GM12878 (cell line): ENCODE measurements around the gene ATP5F1B. TPM values are rescaled to one million over a fixed set of nuclear protein-coding genes. Genes with fewer than 3 reads are reported as not detected.

Source experiments
- ATAC-seq: fragments of 200-7000 bp; cut with Tn5 transposase; 3 replicates; pipeline ENCODE4 v1.9.1; 2020; ENCODE audit warnings: mild to moderate bottlenecking, moderate library complexity
- BruUV-seq: library from RNA; stranded (reverse); fragments of 400-500 nt; replicated peaks from 2 replicates; lab custom pipeline; 2021; lab: Mats Ljungman, UMichigan
- CTCF ChIA-PET: fragments of 300-600 bp; sonication (Branson Sonifier 250); formaldehyde crosslinking; extraction: SDS; loops from one replicate; lab custom pipeline; 2021; ENCODE audit warnings: inconsistent platforms; lab: Yijun Ruan, JAX
- POLR2A ChIA-PET: fragments of 350-600 bp; formaldehyde crosslinking; extraction: SDS; loops from one replicate; lab custom pipeline; 2021; ENCODE audit warnings: inconsistent platforms; lab: Charles Lee
- RAD21 ChIA-PET: fragments of 300-600 bp; sonication (Branson Sonifier 250); formaldehyde crosslinking; loops from one replicate; lab custom pipeline; 2023; ENCODE audit warnings: antibody characterized with exemption; ENCODE audit not compliant: unreplicated experiment; lab: Charles Lee
- SMC1A ChIA-PET: fragments of 300-600 bp; sonication (Branson Sonifier 250); formaldehyde crosslinking; loops from one replicate; lab custom pipeline; 2023; ENCODE audit not compliant: unreplicated experiment, uncharacterized antibody; lab: Charles Lee
- DNase-seq: peaks from one replicate; pipeline ENCODE4 v3.0.0-alpha.2; 2011; ENCODE audit warnings: low read depth, low spot score
- FAIRE-seq: peaks from 3 replicates; lab custom pipeline; 2011; peaks lifted over from hg19 to GRCh38; lab: Jason Lieb, UNC
- H2AFZ ChIP-seq: 2 replicates; pipeline ENCODE4 v1.6.0; 2011; ENCODE audit warnings: low read depth, low read length, control low read depth; ENCODE audit not compliant: control insufficient read depth
- H3K27ac ChIP-seq: 2 replicates; pipeline ENCODE4 v1.5.1; 2011; ENCODE audit warnings: control low read depth; ENCODE audit not compliant: control insufficient read depth, insufficient read depth
- H3K27me3 ChIP-seq, 2 experiments: replicated peaks in 1 of 2; 2 replicates each; pipeline versions ENCODE4 v1.6.0 to v1.6.1; 2011; ENCODE audit warnings: low read length in 1 of 2; ENCODE audit not compliant: control insufficient read depth in 2 of 2, insufficient read depth in 2 of 2
- H3K36me3 ChIP-seq, 2 experiments: 2 replicates each; pipeline ENCODE4 v1.5.1; 2011; ENCODE audit warnings: low read length in 1 of 2; ENCODE audit not compliant: control insufficient read depth in 2 of 2, insufficient read depth in 2 of 2
- H3K4me1 ChIP-seq: 2 replicates; pipeline ENCODE4 v1.6.1; 2011; ENCODE audit warnings: mild to moderate bottlenecking, low read length, moderate library complexity, mixed read lengths; ENCODE audit not compliant: control insufficient read depth, insufficient read depth
- H3K4me2 ChIP-seq: 2 replicates; pipeline ENCODE4 v1.6.0; 2011; ENCODE audit warnings: control low read depth; ENCODE audit not compliant: control insufficient read depth, insufficient read depth
- H3K4me3 ChIP-seq: fragments of 200-600 bp; sonication (generic); 2 replicates; pipeline ENCODE4 v1.5.1; 2016
- H3K79me2 ChIP-seq: 2 replicates; pipeline ENCODE4 v1.6.0; 2011; ENCODE audit warnings: low read length; ENCODE audit not compliant: control insufficient read depth, insufficient read depth
- H3K9ac ChIP-seq: 2 replicates; pipeline ENCODE4 v1.8.0; 2011; ENCODE audit warnings: low read length, control low read depth, mixed read lengths; ENCODE audit not compliant: control insufficient read depth, insufficient read depth
- H3K9me3 ChIP-seq: replicated peaks from 3 replicates; pipeline ENCODE4 v1.5.1; 2011; ENCODE audit warnings: mild to moderate bottlenecking, low read length; ENCODE audit not compliant: control insufficient read depth, insufficient read depth
- H4K20me1 ChIP-seq: 2 replicates; pipeline ENCODE4 v1.6.0; 2011; ENCODE audit not compliant: control insufficient read depth, insufficient read depth
- CHD4 ChIP-seq: fragments of 200-600 bp; sonication (generic); IDR thresholded peaks from 2 replicates; pipeline ENCODE4 v1.6.1; 2016; ENCODE audit warnings: mild to moderate bottlenecking
- MEF2B ChIP-seq: fragments of 450-650 bp; IDR thresholded peaks from 2 replicates; pipeline ENCODE4 v1.6.1; 2018; ENCODE audit warnings: mild to moderate bottlenecking, moderate library complexity; ENCODE audit not compliant: partially characterized antibody, poor library complexity, severe bottlenecking
- POU2F2 ChIP-seq: IDR thresholded peaks from 3 replicates; pipeline ENCODE4 v1.6.1; 2011; ENCODE audit warnings: low read depth, mild to moderate bottlenecking, low read length, borderline replicate concordance
- WGBS: methylation state at CpG from one replicate; pipeline ENCODE4 v1.1.6; 2016; ENCODE audit warnings: low lambda C conversion rate; ENCODE audit not compliant: insufficient replicate concordance, insufficient coverage; ENCODE audit errors: missing lambda C conversion rate; 5-methylcytosine and 5-hydroxymethylcytosine counted together
- in situ Hi-C: fragments of 300-500 bp; cut with MboI; formaldehyde crosslinking; loops from 9 replicates; pipeline ENCODE4 v1.14.3; 2018; ENCODE audit warnings: mixed read lengths
- intact Hi-C: fragments of 100-400 bp; cut with micrococcal nuclease; formaldehyde crosslinking; loops from one replicate; pipeline ENCODE4 v1.14.2; 2022; ENCODE audit not compliant: unreplicated experiment
- polyA plus RNA-seq, 11 experiments: library from polyadenylated mRNA; depleted of rRNA in 4 of 11; unstranded in 6 of 11; stranded (reverse) in 5 of 11; fragments of >200 nt; fragmentation: Nextera tagmentation in 4 of 11; fragmentation: Illumina TruSeq in 1 of 11; extraction: Ambion mirVana in 4 of 11; extraction: Trizol in 1 of 11; gene quantifications; 1 replicate in 1 of 11; 2 replicates in 10 of 11; pipeline versions ENCODE4 v1.2.1 to v1.2.3, GENCODE V29; 2011 to 2016; ENCODE audit warnings: inconsistent platforms in 2 of 11, missing spikeins in 2 of 11, low read depth in 1 of 11
- total RNA-seq, 4 experiments: library from RNA; depleted of rRNA in 3 of 4; stranded (reverse); fragments of >200 nt in 3 of 4; fragmentation: Illumina TruSeq in 1 of 4; extraction: Trizol in 1 of 4; gene quantifications; 2 replicates each; pipeline versions ENCODE4 v1.2.1 to v1.2.3, GENCODE V29; 2013 to 2021

The ATP5F1B gene
- total and polyA plus RNA-seq, 10 of the 15 experiments (the other 5 are each of a cell fraction or from before 2014, with no cell fraction given): 671 to 1,908 (median 1,031) TPM

DNA sequence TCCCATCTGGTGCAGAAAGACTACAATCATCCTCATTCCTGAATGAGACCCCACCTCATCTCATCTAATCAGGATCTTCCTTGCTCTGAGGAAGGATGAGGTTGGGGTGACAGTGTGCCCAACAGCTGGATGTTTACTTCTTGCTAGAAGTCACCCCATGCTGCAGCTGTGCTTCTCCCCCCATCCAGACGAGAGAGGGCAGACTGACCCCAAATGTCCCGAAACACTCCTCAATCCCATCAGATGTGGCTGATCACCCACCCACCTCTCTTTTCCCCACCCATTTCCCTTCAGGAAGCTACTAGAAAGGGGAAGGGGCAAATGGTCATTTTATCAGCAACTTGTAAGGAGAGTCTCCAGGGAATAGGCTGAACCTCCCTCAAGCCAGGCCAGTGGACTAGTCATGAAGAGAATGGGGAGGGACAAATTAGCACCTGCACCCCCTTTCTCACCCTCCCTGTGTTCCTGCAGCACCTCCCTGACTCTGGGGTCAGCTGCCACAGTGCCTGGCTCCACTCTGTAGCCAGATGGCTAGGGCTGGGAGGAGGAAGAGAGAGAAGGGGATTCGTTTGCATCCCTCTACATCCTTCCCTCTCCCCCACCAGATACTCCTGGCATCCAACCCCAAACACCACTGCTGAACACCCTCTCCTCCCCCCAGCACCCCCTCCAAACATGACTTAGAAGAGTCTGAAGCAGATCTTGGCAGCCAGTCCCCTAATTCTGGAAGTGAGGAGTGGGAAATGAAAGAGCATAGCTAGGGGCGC lies 12.9 kb downstream of the ATP5F1B start:
- TF ChIP-seq POU2F2 (no peak), MEF2B (peak; percentile 72), CHD4 (no peak)
- TF ChIP-seq, all 136 proteins: peak for 1
- ATAC-seq (no peak), DNase-seq (no peak), FAIRE-seq (no peak)
- Histone ChIP-seq H3K4me2 (peak overlapping the region; percentile 95), H2AFZ (no peak overlapping the region), H3K9ac (peak overlapping the region; percentile 70; the same call in 1 of the 2 replicates), H3K79me2 (peaks cover 78% of the 10 kb centered on the region), H3K27ac (peak overlapping the region; percentile 87), H3K36me3 (no peaks in the 10 kb centered on the region), H4K20me1 (no peaks in the 10 kb centered on the region), H3K4me1 (peaks cover 34% of the 10 kb centered on the region), H3K27me3 (no peaks in the 10 kb centered on the region), H3K9me3 (no peaks in the 10 kb centered on the region), H3K4me3 (peak overlapping the region; percentile 91)
- ChIA-PET SMC1A (interaction anchor here (1.1 to 6.1 kb wide), 6 partner anchors 10 to 411 kb away, joined by 3 to 68 read pairs (median 4); partner anchors contain the start of genes ATP5F1B, PTGES3 and RNF41), CTCF (interaction anchor here (0.6 to 6.1 kb wide), 10 partner anchors 8 to 443 kb away, joined by 3 to 73 read pairs (median 4); no protein-coding TSS in a partner anchor), RAD21 (interaction anchor here (1.3 to 10.0 kb wide), 5 partner anchors 10 to 504 kb away, joined by 3 to 176 read pairs (median 6); partner anchors contain the start of genes ESYT1, NACA and PTGES3), POLR2A (interaction anchor here (0.6 to 6.9 kb wide), 6 partner anchors 8 to 53 kb away, joined by 3 to 155 read pairs (median 46); partner anchors contain the start of genes ATP5F1B and PTGES3)
- intact Hi-C loops: no loop called here
- 25% methylated on average over 4 of the region's 4 CpGs for WGBS
- in situ Hi-C loops: loop anchor here (10.0 kb wide), 1 partner anchor 452 kb away; the partner anchor contains the start of gene NAB2
- no TSS peak for BruUV-seq
